Esophagus (tissue), 2 donors: ENCODE data around the gene FAM161B. TPM values are rescaled to one million over a fixed set of nuclear protein-coding genes. Genes with fewer than 3 reads are reported as not detected.
"Not testable (repeated sequence)": the region's sequence is repeated elsewhere in the genome, so short reads cannot be mapped to it uniquely, and the experiment has no call there.

Experiments
- H3K27ac ChIP-seq, 2 donors: one replicate each; pipeline ENCODE4 v1.5.1; 2013; ENCODE audit warnings: low read depth in 2 of 2, mild to moderate bottlenecking in 2 of 2, inconsistent platforms in 1 of 2, low read length in 1 of 2, moderate library complexity in 1 of 2
- H3K27me3 ChIP-seq, 2 donors: one replicate each; pipeline ENCODE4 v1.6.1; 2013; ENCODE audit warnings: low read length in 2 of 2, control low read depth in 1 of 2, mild to moderate bottlenecking in 1 of 2; ENCODE audit not compliant: insufficient read depth in 2 of 2, control insufficient read depth in 1 of 2
- H3K36me3 ChIP-seq, 2 donors: one replicate each; pipeline ENCODE4 v1.6.1; 2013; ENCODE audit warnings: low read length in 1 of 2; ENCODE audit not compliant: control insufficient read depth in 2 of 2, insufficient read depth in 2 of 2
- H3K4me1 ChIP-seq, 2 donors: one replicate each; pipeline ENCODE4 v1.6.1; 2013; ENCODE audit warnings: low read length in 1 of 2; ENCODE audit not compliant: control insufficient read depth in 2 of 2, insufficient read depth in 2 of 2
- H3K4me3 ChIP-seq, 2 donors: one replicate each; pipeline ENCODE4 v1.5.1; 2013; ENCODE audit warnings: low read length in 2 of 2, mild to moderate bottlenecking in 2 of 2, low read depth in 1 of 2, moderate library complexity in 1 of 2
- H3K9me3 ChIP-seq, 2 donors: one replicate each; pipeline ENCODE4 v1.6.1; 2013; ENCODE audit warnings: mild to moderate bottlenecking in 2 of 2, low read depth in 1 of 2, low read length in 1 of 2, moderate library complexity in 1 of 2; ENCODE audit not compliant: control insufficient read depth in 2 of 2, insufficient read depth in 1 of 2
- WGBS, 2 donors: extraction: QIAGEN DNeasy Blood & Tissue Kit; methylation state at CpG; one replicate each; pipeline ENCODE4 v1.1.7; 2013; 5-methylcytosine and 5-hydroxymethylcytosine counted together
- polyA plus RNA-seq, 2 donors: library from polyadenylated mRNA; stranded (reverse); fragments of 200-250 nt; gene quantifications; one replicate each; pipeline ENCODE4 v1.2.3, GENCODE V29; 2013
- donor health status: healthy with polysubstance abuse.
- donor health status: Bipolar disorder and iron deficiency.

FAM161B gene
- polyA plus RNA-seq, 2 donors, result 1.6 to 1.9 TPM

- Histone ChIP-seq H3K27ac (no peak overlapping the region), H3K4me3 (no peak overlapping the region), H3K36me3 (peaks cover 9 to 12% of the 10 kb centered on the region in 2 donors), H3K27me3 (no peaks in the 10 kb centered on the region), H3K4me1 (no peaks in the 10 kb centered on the region), H3K9me3 (no peaks in the 10 kb centered on the region)
- WGBS, 2 donors, result 72 to 85% methylated on average over 4 of the region's 4 CpGs
Observed at GRCh38 chr14:73945159-73945670, 4.7 kb downstream of the FAM161B start.

GRCh38 chr14:73944432-73945158, 5.3 kb downstream of the FAM161B start:
- Histone ChIP-seq H3K27me3 (no peaks in the 10 kb centered on the region), H3K27ac (no peak overlapping the region), H3K4me3 (no peak overlapping the region), H3K36me3 (peaks cover 9 to 12% of the 10 kb centered on the region in 2 donors), H3K9me3 (no peaks in the 10 kb centered on the region), H3K4me1 (no peaks in the 10 kb centered on the region)
- WGBS, 2 donors, result 76 to 90% methylated on average over 17 of the region's 17 CpGs

DNA sequence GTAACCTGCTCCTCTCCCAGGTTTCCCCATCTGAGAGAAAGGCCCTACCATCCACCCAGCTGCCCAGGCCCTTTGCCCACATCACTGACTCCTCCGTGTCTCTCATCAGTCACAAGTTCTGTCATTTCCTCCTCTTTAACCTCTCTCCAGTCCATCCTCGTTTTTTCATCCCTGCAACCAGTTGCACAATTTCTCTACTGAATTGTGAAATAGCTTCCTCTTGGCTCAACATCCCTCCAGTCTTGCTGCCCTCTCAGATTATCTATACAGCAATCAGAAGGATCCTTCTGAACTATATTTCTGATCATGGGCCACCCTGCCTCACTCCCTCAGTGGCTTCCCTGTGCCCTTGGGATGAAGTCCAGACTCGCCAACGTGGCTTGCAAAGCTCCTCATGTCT, 6.8 kb downstream of the FAM161B start:
- WGBS, 2 donors, result 48 to 50% methylated on average over 4 of the region's 4 CpGs
- no peaks in the 10 kb centered on the region for H3K27me3 ChIP-seq
- H3K27ac ChIP-seq, result peak overlapping the region in 1 of 2 donors; percentile 16
- no peak overlapping the region for H3K4me3 ChIP-seq
- peaks cover 9 to 12% of the 10 kb centered on the region in 2 donors for H3K36me3 ChIP-seq
- H3K4me1 ChIP-seq, result no peaks in the 10 kb centered on the region
- no peaks in the 10 kb centered on the region for H3K9me3 ChIP-seq

DNA sequence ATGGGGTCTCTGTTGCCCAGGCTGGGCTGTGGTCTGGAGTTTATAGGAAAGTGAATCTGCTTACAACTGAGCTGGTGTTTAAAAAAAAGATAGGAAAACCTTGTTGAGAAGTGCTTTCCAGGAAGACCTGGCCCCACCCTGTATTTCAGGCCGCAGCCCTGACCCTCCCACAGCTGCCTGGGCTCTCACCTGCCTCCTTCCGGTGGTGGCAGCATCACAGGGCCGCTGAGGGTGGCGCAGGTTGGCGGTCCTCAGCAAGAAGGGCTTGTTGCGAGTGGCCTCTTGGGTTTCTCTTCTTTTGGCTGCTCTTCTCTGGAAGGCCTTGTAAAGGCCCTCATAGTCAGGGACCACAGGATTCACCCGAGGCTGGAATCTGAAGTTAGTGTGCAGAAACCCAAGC, 7.7 kb downstream of the FAM161B start:
- H3K4me1 ChIP-seq, result no peaks in the 10 kb centered on the region
- no peak overlapping the region for H3K27ac ChIP-seq
- 89 to 92% methylated on average over 7 of the region's 7 CpGs for WGBS, 2 donors
- H3K36me3 ChIP-seq, result peaks cover 9 to 12% of the 10 kb centered on the region in 2 donors
- H3K9me3 ChIP-seq, result no peaks in the 10 kb centered on the region
- H3K4me3 ChIP-seq, result no peak overlapping the region
- H3K27me3 ChIP-seq, result no peaks in the 10 kb centered on the region

GRCh38 chr14:73937012-73937411, 12.9 kb downstream of the FAM161B start:
- Histone ChIP-seq H3K36me3 (peaks cover 6 to 12% of the 10 kb centered on the region in 2 donors), H3K9me3 (no peaks in the 10 kb centered on the region), H3K4me3 (no peak overlapping the region), H3K4me1 (no peaks in the 10 kb centered on the region), H3K27me3 (no peaks in the 10 kb centered on the region), H3K27ac (no peak overlapping the region)
- 93 to 100% methylated on average over 2 of the region's 2 CpGs for WGBS, 2 donors

DNA sequence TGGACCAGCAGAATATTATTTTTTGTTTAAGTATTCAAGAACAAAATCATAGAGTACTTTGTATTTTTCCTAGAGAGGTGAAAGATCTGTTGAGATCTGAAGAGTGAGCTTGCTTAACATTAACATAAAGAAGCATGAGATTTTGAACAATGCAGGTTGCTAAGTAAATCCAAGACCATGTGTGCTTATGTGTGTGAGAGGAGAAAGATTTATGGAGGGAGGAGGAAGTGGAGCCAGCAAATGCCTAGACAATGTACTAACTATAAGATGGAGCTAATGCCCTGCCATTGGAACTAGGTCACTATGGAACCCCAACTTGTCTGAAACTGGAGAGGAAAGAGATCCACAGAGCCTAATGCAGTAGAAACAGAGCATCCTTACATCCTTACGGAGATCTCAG, 13.3 kb downstream of the FAM161B start:
- 85 to 92% methylated on average over 1 of the region's 1 CpG for WGBS, 2 donors
- peaks cover 8 to 15% of the 10 kb centered on the region in 2 donors for H3K36me3 ChIP-seq
- no peak overlapping the region for H3K4me3 ChIP-seq
- H3K27ac ChIP-seq, result no peak overlapping the region
- H3K4me1 ChIP-seq, result no peaks in the 10 kb centered on the region
- H3K9me3 ChIP-seq, result no peaks in the 10 kb centered on the region
- no peaks in the 10 kb centered on the region for H3K27me3 ChIP-seq

GRCh38 chr14:73935666-73936065, 14.2 kb downstream of the FAM161B start:
- H3K27ac ChIP-seq, result no peak overlapping the region
- no peaks in the 10 kb centered on the region for H3K27me3 ChIP-seq
- 79 to 83% methylated on average over 2 of the region's 2 CpGs for WGBS, 2 donors
- H3K9me3 ChIP-seq, result no peaks in the 10 kb centered on the region
- peaks cover 15 to 17% of the 10 kb centered on the region in 2 donors for H3K36me3 ChIP-seq
- no peak overlapping the region for H3K4me3 ChIP-seq
- H3K4me1 ChIP-seq, result no peaks in the 10 kb centered on the region

- H3K4me1 ChIP-seq, result no peaks in the 10 kb centered on the region
- H3K36me3 ChIP-seq, result peaks cover 13 to 20% of the 10 kb centered on the region in 2 donors
- WGBS, 2 donors, result 85 to 88% methylated on average over 5 of the region's 5 CpGs
- H3K27me3 ChIP-seq, result no peaks in the 10 kb centered on the region
- no peak overlapping the region for H3K4me3 ChIP-seq
- no peak overlapping the region for H3K27ac ChIP-seq
- no peaks in the 10 kb centered on the region for H3K9me3 ChIP-seq
Observed at GRCh38 chr14:73924337-73924736, 25.6 kb downstream of the FAM161B start.

DNA sequence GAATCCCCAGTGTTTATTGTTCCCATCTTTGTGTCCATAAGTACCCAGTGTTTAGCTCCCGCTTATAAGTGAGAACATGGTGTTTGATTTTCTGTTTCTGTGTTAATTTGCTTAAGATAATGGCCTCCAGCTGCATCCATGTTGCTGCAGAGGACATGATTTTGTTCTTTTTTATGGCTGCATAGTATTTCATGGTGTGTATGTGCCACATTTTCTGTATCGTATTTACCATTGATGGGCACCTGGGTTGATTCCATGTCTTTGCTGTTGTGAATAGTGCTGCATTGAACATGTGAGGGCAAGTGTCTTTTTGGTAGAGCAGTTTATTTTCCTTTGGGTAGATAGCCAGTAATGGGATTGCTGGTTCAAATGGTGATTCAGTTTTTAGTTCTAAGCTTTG, 30.4 kb downstream of the FAM161B start:
- WGBS, 2 donors, result 94 to 95% methylated on average over 2 of the region's 2 CpGs
- H3K36me3 ChIP-seq, result peaks cover 11 to 17% of the 10 kb centered on the region in 2 donors
- H3K9me3 ChIP-seq, H3K4me3 ChIP-seq, H3K27ac ChIP-seq, H3K27me3 ChIP-seq, H3K4me1 ChIP-seq: not testable (repeated sequence)

- Histone ChIP-seq H3K9me3 (no peaks in the 10 kb centered on the region), H3K4me3 (no peak overlapping the region), H3K27me3 (no peaks in the 10 kb centered on the region), H3K27ac (no peak overlapping the region), H3K4me1 (no peaks in the 10 kb centered on the region), H3K36me3 (peaks cover 0 to 13% of the 10 kb centered on the region in 2 donors)
- WGBS, 2 donors, result 80 to 81% methylated on average over 6 of the region's 6 CpGs
Observed at GRCh38 chr14:73916324-73916723, 33.6 kb downstream of the FAM161B start.
